Type B pancreatic cell (in vitro differentiated cells): ENCODE measurements around the gene TPP1. TPM values are rescaled to one million over a fixed set of nuclear protein-coding genes. Genes with fewer than 3 reads are reported as not detected.
A peak's percentile ranks its signal among the peaks of the same experiment; 100 is the strongest.

Experiments used
- DNase-seq: peaks from one replicate; pipeline ENCODE4 v3.0.0; 2021; ENCODE audit warnings: mixed read lengths; ENCODE audit not compliant: unreplicated experiment; ENCODE audit errors: extremely low spot score
- H3K27ac Mint-ChIP-seq: 2 replicates; pipeline ENCODE4 v1.8.0; 2021; ENCODE audit warnings: mild to moderate bottlenecking, mixed read lengths
- H3K27me3 Mint-ChIP-seq: 2 replicates; pipeline ENCODE4 v1.8.0; 2021; ENCODE audit warnings: mixed read lengths
- H3K36me3 Mint-ChIP-seq: 2 replicates; pipeline ENCODE4 v1.8.0; 2021; ENCODE audit warnings: mixed read lengths
- H3K4me1 Mint-ChIP-seq: one replicate; pipeline ENCODE4 v1.8.0; 2021; ENCODE audit warnings: mixed read lengths; ENCODE audit not compliant: unreplicated experiment
- H3K4me3 Mint-ChIP-seq: 2 replicates; pipeline ENCODE4 v1.8.0; 2021; ENCODE audit warnings: mild to moderate bottlenecking, mixed read lengths
- H3K9me3 Mint-ChIP-seq: 2 replicates; pipeline ENCODE4 v1.8.0; 2021; ENCODE audit warnings: mixed read lengths
- CTCF ChIP-seq: fragments of 200-600 bp; sonication (generic); conservative IDR thresholded peaks from 2 replicates; pipeline ENCODE4 v1.5.0; 2021; ENCODE audit warnings: antibody characterized with exemption, mild to moderate bottlenecking
- total RNA-seq: library from RNA; stranded (reverse); gene quantifications from 2 replicates; pipeline ENCODE4 v1.2.1, GENCODE V29; 2021; ENCODE audit warnings: low replicate concordance

The TPP1 gene
- total RNA-seq, 1 donor from 2014 or later, result 72.8 TPM

GRCh38 chr11:6596239-6596877, 22.9 kb downstream of the TPP1 start:
- Mint-ChIP-seq H3K4me1 (peaks cover 7% of the 10 kb centered on the region), H3K4me3 (no peak overlapping the region), H3K9me3 (no peaks in the 10 kb centered on the region), H3K36me3 (peaks cover 33% of the 10 kb centered on the region), H3K27me3 (no peaks in the 10 kb centered on the region), H3K27ac (peak overlapping the region; percentile 23)
- TF ChIP-seq CTCF, result no peak
- no peak for DNase-seq

- Mint-ChIP-seq H3K4me1 (peaks cover 7% of the 10 kb centered on the region), H3K36me3 (peaks cover 29% of the 10 kb centered on the region), H3K27ac (no peak overlapping the region), H3K9me3 (no peaks in the 10 kb centered on the region), H3K4me3 (no peak overlapping the region), H3K27me3 (no peaks in the 10 kb centered on the region)
- TF ChIP-seq CTCF, result peak; percentile 45
- DNase-seq, result no peak
Measured at GRCh38 chr11:6594142-6594768, 25.0 kb downstream of the TPP1 start.

GRCh38 chr11:6588018-6588417, 31.2 kb downstream of the TPP1 start:
- TF ChIP-seq CTCF, result no peak
- Mint-ChIP-seq H3K4me3 (no peak overlapping the region), H3K36me3 (peaks cover 11% of the 10 kb centered on the region), H3K27ac (no peak overlapping the region), H3K9me3 (peaks cover 7% of the 10 kb centered on the region), H3K27me3 (no peaks in the 10 kb centered on the region), H3K4me1 (no peaks in the 10 kb centered on the region)
- DNase-seq, result no peak

- Mint-ChIP-seq H3K4me1 (no peaks in the 10 kb centered on the region), H3K9me3 (peaks cover 9% of the 10 kb centered on the region), H3K27me3 (no peaks in the 10 kb centered on the region), H3K4me3 (no peak overlapping the region), H3K36me3 (peaks cover 13% of the 10 kb centered on the region), H3K27ac (no peak overlapping the region)
- no peak for DNase-seq
- no peak for TF ChIP-seq CTCF
Measured at GRCh38 chr11:6587360-6587953, 31.8 kb downstream of the TPP1 start.

- DNase-seq, result no peak
- TF ChIP-seq CTCF, result no peak
Measured at GRCh38 chr11:6586434-6587359, 32.5 kb downstream of the TPP1 start.

More at GRCh38 chr11:6586434-6587359, 32.5 kb downstream of the TPP1 start:
- Mint-ChIP-seq H3K27ac (no peak overlapping the region), H3K4me1 (no peaks in the 10 kb centered on the region), H3K9me3 (peaks cover 9% of the 10 kb centered on the region), H3K27me3 (no peaks in the 10 kb centered on the region), H3K4me3 (no peak overlapping the region), H3K36me3 (peaks cover 19% of the 10 kb centered on the region)
